GM19099 (cell line): ENCODE data around the gene LDLRAD1.

ENCODE experiments used
- POLR2A ChIP-seq: IDR thresholded peaks from 3 replicates; pipeline ENCODE4 v1.6.1; 2011; ENCODE audit warnings: low read depth; ENCODE audit not compliant: insufficient read length; ENCODE audit errors: extremely low read depth

LDLRAD1 gene

GRCh38 chr1:54017979-54018378 is at the start of gene LDLRAD1:
Gene LDLRAD1, minus strand, starts transcription at chr1:54018186. Its CDS starts 74 bp downstream, at chr1:54018112.
- TF ChIP-seq POLR2A, result no peak

- TF ChIP-seq POLR2A, result no peak
Measured at GRCh38 chr1:54064299-54064698, 46.3 kb upstream of the LDLRAD1 start.

- no peak for TF ChIP-seq POLR2A
Measured at GRCh38 chr1:54054438-54054749, 36.4 kb upstream of the LDLRAD1 start.

GRCh38 chr1:54053745-54054437 is 35.9 kb upstream of the LDLRAD1 start:
- TF ChIP-seq POLR2A, result no peak

- peak; percentile 80 for TF ChIP-seq POLR2A
Measured at GRCh38 chr1:54052934-54053744, 35.2 kb upstream of the LDLRAD1 start, which contains the start of the genes TCEANC2 and TMEM59. Gene TCEANC2, plus strand, starts transcription at chr1:54053608. Its CDS starts 815 bp downstream, at chr1:54054423. Gene TMEM59, minus strand, starts transcription at chr1:54053204. Its CDS starts 16 bp downstream, at chr1:54053188.

GRCh38 chr1:54052431-54052933 is 34.5 kb upstream of the LDLRAD1 start:
- no peak for TF ChIP-seq POLR2A

GRCh38 chr1:54051933-54052430 is 34.0 kb upstream of the LDLRAD1 start:
- TF ChIP-seq POLR2A, result no peak

- TF ChIP-seq POLR2A, result no peak
Measured at GRCh38 chr1:54047384-54048305, 29.7 kb upstream of the LDLRAD1 start.

GRCh38 chr1:54046671-54047383 is 28.8 kb upstream of the LDLRAD1 start:
- no peak for TF ChIP-seq POLR2A

GRCh38 chr1:54045496-54045895 is 27.5 kb upstream of the LDLRAD1 start:
- no peak for TF ChIP-seq POLR2A

GRCh38 chr1:54041806-54042205 is 23.8 kb upstream of the LDLRAD1 start:
- no peak for TF ChIP-seq POLR2A

GRCh38 chr1:54037476-54037875 is 19.5 kb upstream of the LDLRAD1 start:
- no peak for TF ChIP-seq POLR2A

GRCh38 chr1:54028306-54029251 is 10.6 kb upstream of the LDLRAD1 start:
- no peak for TF ChIP-seq POLR2A
